Ishikawa (cell line): Measurements from ENCODE around the gene CRABP2.

ENCODE experiments used
- CEBPB ChIP-seq: IDR thresholded peaks from 2 replicates; pipeline ENCODE4 v1.6.1; 2012
- EGR1 ChIP-seq: IDR thresholded peaks from 2 replicates; pipeline ENCODE4 v1.6.1; 2012
- EP300 ChIP-seq: IDR thresholded peaks from 2 replicates; pipeline ENCODE4 v1.6.1; 2012; ENCODE audit warnings: borderline replicate concordance
- MAX ChIP-seq: IDR thresholded peaks from 2 replicates; pipeline ENCODE4 v1.6.1; 2012
- RAD21 ChIP-seq: IDR thresholded peaks from 2 replicates; pipeline ENCODE4 v1.6.1; 2012; ENCODE audit warnings: low read depth
- REST ChIP-seq: IDR thresholded peaks from 2 replicates; pipeline ENCODE4 v1.6.1; 2012; ENCODE audit warnings: low read depth, mild to moderate bottlenecking
- TAF1 ChIP-seq: IDR thresholded peaks from 2 replicates; pipeline ENCODE4 v1.6.1; 2012; ENCODE audit warnings: low read depth, mild to moderate bottlenecking
- TEAD4 ChIP-seq: IDR thresholded peaks from 2 replicates; pipeline ENCODE4 v1.6.1; 2012
- USF1 ChIP-seq: IDR thresholded peaks from 2 replicates; pipeline ENCODE4 v1.6.1; 2012
- ZBTB7A ChIP-seq: IDR thresholded peaks from 2 replicates; pipeline ENCODE4 v1.6.1; 2012; ENCODE audit warnings: low read depth

- TF ChIP-seq TEAD4: no peak
- TF ChIP-seq EP300: no peak
- TF ChIP-seq TAF1: no peak
- TF ChIP-seq MAX: no peak
- TF ChIP-seq ZBTB7A: no peak
- TF ChIP-seq USF1: no peak
- no peak for TF ChIP-seq CEBPB
- no peak for TF ChIP-seq REST
- TF ChIP-seq RAD21: no peak
- no peak for TF ChIP-seq EGR1
These were observed 36.1 kb upstream of the CRABP2 start for GRCh38 chr1:156741481-156741983.
